ENCODE data around the gene KRTAP2-1. TPM values are rescaled to one million over a fixed set of nuclear protein-coding genes. Genes with fewer than 3 reads are reported as not detected.

KRTAP2-1 gene
- total RNA-seq, 1 experiment from 2014 or later = not detected

GRCh38 chr17:41073676-41074075, 26.6 kb upstream of the KRTAP2-1 start:
- no peaks in the 10 kb centered on the region for H3K27me3 ChIP-seq (ENCODE audit: insufficient read depth, low read length)
- H3K4me2 ChIP-seq (ENCODE audit: low read length) = no peak overlapping the region
- CTCF ChIA-PET = no interaction called here
- no peak for ATAC-seq
- no peaks in the 10 kb centered on the region for H3K9me2 ChIP-seq (ENCODE audit: insufficient read depth)
- H3K36me3 ChIP-seq (ENCODE audit: control insufficient read depth in 1 of 2, insufficient read depth in 2 of 2, low read length in 2 of 2) = peaks cover 0 to 84% of the 10 kb centered on the region in 2 experiments; a peak in 2 of 4 replicates
- no peak overlapping the region for H3K9ac ChIP-seq (ENCODE audit: low read length)
- H3K4me3 ChIP-seq (replicated peaks in 1 of 2; ENCODE audit: low read depth in 1 of 2, low read length in 2 of 2) = no peak overlapping the region
- RAD21 ChIA-PET (ENCODE audit: low non-redundant PET in 1 of 2, low total read pairs in 2 of 2, uncharacterized antibody in 2 of 2, unreplicated experiment in 2 of 2) = no interaction called here
- H3K27ac ChIP-seq (ENCODE audit: low read depth, low read length) = no peak overlapping the region
- intact Hi-C loops (cut with micrococcal nuclease) = no loop called here
- no peak for DNase-seq (ENCODE audit: low read depth, low spot score)
- TF ChIP-seq SIN3A (IDR thresholded peaks at IDR 0.05; ENCODE audit: low read depth) = no peak
- TF ChIP-seq ZBTB33 (IDR thresholded peaks at IDR 0.05; ENCODE audit: extremely low read depth, insufficient replicate concordance, low read length) = no peak
- no peak for TF ChIP-seq ATF3 (IDR thresholded peaks at IDR 0.05)
- no peak for TF ChIP-seq FOSL1 (IDR thresholded peaks at IDR 0.05; ENCODE audit: low read depth)
- no peak for TF ChIP-seq POLR2AphosphoS5 (IDR thresholded peaks at IDR 0.05; ENCODE audit: low read depth, low read length)
- no peak for TF ChIP-seq YY1 (IDR thresholded peaks at IDR 0.05; ENCODE audit: extremely low read depth, insufficient replicate concordance, low read depth, low read length)
- no peak for TF ChIP-seq CTCF (IDR thresholded peaks at IDR 0.05 in 2 of 3, conservative IDR thresholded peaks at IDR 0.05 in 1 of 3; ENCODE audit: borderline replicate concordance in 1 of 3, insufficient read depth in 1 of 3, low read depth in 2 of 3, low read length in 2 of 3)
- no peak for TF ChIP-seq CBX3 (IDR thresholded peaks at IDR 0.05; ENCODE audit: low read depth)
- TF ChIP-seq REST (IDR thresholded peaks at IDR 0.05; ENCODE audit: low read depth) = no peak
- H3K79me2 ChIP-seq (ENCODE audit: insufficient read depth, low read length) = peaks cover 57% of the 10 kb centered on the region
- no peaks in the 10 kb centered on the region for H4K20me1 ChIP-seq (ENCODE audit: insufficient read depth)
- H3K9me3 ChIP-seq (ENCODE audit: control insufficient read depth in 1 of 2, insufficient read depth in 1 of 2, low read depth in 1 of 2, low read length in 2 of 2) = no peaks in the 10 kb centered on the region
- peaks cover 0 to 51% of the 10 kb centered on the region in 2 experiments; a peak in 2 of 4 replicates for H3K4me1 ChIP-seq (ENCODE audit: control insufficient read depth in 1 of 2, insufficient read depth in 2 of 2, low read length in 2 of 2)
- no peak overlapping the region for H2AFZ ChIP-seq (ENCODE audit: low read depth, low read length, poor library complexity, severe bottlenecking)
- POLR2A ChIA-PET = no interaction called here
- BruUV-seq (replicated peaks) = no TSS peak

All from HCT116 (cell line).